Stimulated activated CD4-positive, alpha-beta T cell treated with anti-CD3 and anti-CD28 coated beads, TNF-alpha, amount 100 ng/mL, for 1 hour (primary cell): ENCODE data around the gene GPR25.
"Not testable (repeated sequence)": the region's sequence is repeated elsewhere in the genome, so short reads cannot be mapped to it uniquely, and the experiment has no call there.

Experiments
- DNase-seq, 3 donors: peaks; one replicate each; pipeline ENCODE4 v3.0.0-alpha.2; 2020; ENCODE audit warnings: low read depth in 3 of 3, low spot score in 1 of 3

GPR25 gene

GRCh38 chr1:200911361-200911760, 38.6 kb downstream of the GPR25 start:
- no peak for DNase-seq

DNA sequence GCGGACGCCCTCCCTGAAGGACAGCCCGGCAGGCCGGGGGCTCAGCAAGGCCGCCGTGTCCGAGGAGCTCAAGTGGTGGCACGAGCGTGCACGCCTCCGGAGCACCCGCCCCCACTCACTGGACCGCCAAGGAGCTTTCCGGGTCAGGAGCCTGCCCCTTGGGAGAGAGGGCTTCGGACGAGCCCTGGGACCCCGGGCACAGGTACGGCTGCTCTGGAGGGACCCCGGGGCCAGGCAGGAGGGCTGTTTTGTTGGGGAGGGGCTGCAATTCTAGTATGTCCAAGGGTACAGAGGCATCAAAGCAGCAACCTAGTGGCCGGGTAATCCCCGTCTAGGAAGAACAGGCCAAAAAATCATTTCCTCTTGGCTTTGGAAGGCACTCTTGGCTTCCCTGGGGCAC, 39.2 kb downstream of the GPR25 start:
- DNase-seq: not testable (repeated sequence)

DNA sequence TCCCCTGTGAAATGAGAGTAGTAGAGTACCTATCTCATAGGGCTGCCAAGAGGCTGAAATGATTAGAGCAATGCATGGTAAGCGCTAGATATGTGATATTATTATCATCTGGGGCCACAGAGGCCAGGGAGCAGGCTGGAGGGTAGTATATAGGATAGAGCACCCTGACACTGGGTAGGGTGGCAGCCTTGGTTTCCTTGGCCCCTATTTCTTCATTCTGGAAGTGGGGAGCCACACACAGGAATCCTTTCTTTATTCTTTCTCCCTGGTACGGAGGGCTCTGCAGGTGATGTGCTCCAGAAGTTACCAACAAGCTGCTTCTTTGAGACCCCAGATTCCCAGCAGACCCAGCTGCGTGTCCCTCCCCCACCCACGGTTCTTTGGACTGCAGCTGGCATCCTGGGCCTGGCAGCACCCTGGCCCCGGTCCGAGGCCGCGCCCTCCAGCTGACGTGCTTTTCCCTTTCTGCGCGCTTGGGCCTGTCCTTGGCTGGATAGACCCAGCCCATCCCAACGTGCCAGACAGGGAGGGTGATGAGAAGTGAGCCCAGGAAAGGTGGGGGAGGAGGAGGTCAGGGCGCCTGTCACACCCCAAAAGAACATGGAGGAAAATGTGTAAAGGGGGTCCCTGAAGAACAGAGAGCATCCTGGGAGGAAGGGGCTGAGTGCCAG, 40.1 kb downstream of the GPR25 start:
- DNase-seq: no peak

GRCh38 chr1:200916152-200916551, 43.4 kb downstream of the GPR25 start:
- DNase-seq: no peak

DNA sequence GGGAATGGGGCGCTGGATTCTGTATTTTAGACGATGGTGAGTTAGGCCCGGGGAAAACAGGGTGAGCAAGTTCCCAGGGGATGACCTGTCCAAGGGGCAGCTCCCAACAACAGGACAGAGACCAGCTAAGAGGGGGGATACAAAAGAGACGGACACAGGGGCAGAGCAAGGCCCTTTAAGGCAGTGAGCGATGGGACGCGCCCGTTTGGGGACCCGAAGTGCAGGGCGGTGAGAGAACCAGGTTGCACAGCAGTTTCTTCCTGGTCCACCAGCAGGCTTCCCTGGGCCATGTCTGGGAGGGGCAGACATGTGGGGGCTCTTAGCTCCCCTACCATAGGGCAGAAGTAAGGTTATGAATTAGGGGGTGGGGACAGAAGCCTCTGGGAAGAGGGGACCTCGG, 43.9 kb downstream of the GPR25 start:
- DNase-seq: no peak

- no peak for DNase-seq
Measured at GRCh38 chr1:200917291-200917817, 44.6 kb downstream of the GPR25 start.

GRCh38 chr1:200918006-200918405, 45.2 kb downstream of the GPR25 start:
- DNase-seq: no peak

- DNase-seq: no peak
Measured at GRCh38 chr1:200919386-200919785, 46.6 kb downstream of the GPR25 start.

- no peak for DNase-seq
Measured at GRCh38 chr1:200921571-200922110, 48.9 kb downstream of the GPR25 start.

DNA sequence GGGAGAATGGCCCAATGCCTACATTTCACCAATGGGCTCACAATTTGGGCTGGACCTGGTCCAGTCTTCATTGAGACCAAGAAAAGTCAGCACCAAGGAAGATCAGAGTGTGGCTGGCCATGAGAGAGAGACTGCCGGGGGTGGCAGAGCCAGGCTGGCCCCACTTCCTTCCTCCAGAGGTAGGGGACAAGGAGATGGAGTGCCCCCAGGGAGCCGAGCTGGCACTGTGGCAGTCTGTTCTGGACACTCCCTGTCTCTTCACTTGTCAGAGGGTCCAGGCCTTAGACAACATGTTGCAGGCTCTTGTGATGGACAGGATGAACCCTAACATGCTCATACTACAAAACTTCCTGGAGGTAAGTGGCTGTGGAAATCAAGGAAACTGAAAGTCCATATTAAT, 49.6 kb downstream of the GPR25 start:
- DNase-seq: no peak

DNA sequence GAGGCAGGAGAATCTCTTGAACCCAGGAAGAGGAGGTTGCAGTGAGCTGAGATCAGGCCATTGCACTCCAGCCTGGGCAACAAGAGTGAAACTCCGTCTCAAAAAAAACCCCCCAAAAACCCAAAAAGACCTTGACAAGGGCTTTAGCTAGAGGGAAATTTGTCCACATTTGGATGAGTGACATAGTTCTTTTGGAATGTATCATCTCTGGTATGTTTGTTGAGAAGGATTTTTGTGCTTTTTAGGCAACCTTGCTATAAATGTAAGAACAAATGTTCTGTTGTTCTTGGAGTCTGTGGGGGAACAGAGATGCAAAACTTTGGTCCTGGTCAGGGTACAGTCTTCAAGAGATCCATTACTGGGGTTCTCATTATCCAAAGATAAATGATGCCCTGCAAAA, 50.8 kb downstream of the GPR25 start:
- DNase-seq: no peak
